ENCODE measurements around the gene BST1.
"Not testable (repeated sequence)": the region's sequence is repeated elsewhere in the genome, so short reads cannot be mapped to it uniquely, and the experiment has no call there.

BST1 gene

GRCh38 chr4:15753786-15754185, 50.9 kb downstream of the BST1 start:
- no peak for FAIRE-seq

GRCh38 chr4:15754323-15754722, 51.5 kb downstream of the BST1 start:
- no peak for FAIRE-seq

GRCh38 chr4:15755321-15756155, 52.7 kb downstream of the BST1 start:
- no peak for FAIRE-seq

GRCh38 chr4:15756361-15756861, 53.5 kb downstream of the BST1 start:
- FAIRE-seq: no peak

GRCh38 chr4:15757054-15757453, 54.2 kb downstream of the BST1 start:
- FAIRE-seq: no peak

GRCh38 chr4:15758294-15758693, 55.4 kb downstream of the BST1 start:
- no peak for FAIRE-seq

GRCh38 chr4:15762460-15762859, 59.6 kb downstream of the BST1 start:
- FAIRE-seq: not testable (repeated sequence)

GRCh38 chr4:15765391-15765790, 62.5 kb downstream of the BST1 start:
- FAIRE-seq: no peak

GRCh38 chr4:15765910-15766697, 63.2 kb downstream of the BST1 start:
- no peak for FAIRE-seq

GRCh38 chr4:15766821-15767220, 64.0 kb downstream of the BST1 start:
- no peak for FAIRE-seq

- FAIRE-seq: no peak
Observed at GRCh38 chr4:15769202-15769601, 66.3 kb downstream of the BST1 start.

- FAIRE-seq: no peak
Observed at GRCh38 chr4:15771216-15772058, 68.6 kb downstream of the BST1 start.

GRCh38 chr4:15774020-15774420, 71.2 kb downstream of the BST1 start:
- FAIRE-seq: no peak

GRCh38 chr4:15776871-15777648, 74.2 kb downstream of the BST1 start:
- FAIRE-seq: no peak

GRCh38 chr4:15777697-15778288, 74.9 kb downstream of the BST1 start:
- no peak for FAIRE-seq

- no peak for FAIRE-seq
Observed at GRCh38 chr4:15778289-15779241, 75.7 kb downstream of the BST1 start, which contains the start of gene CD38. Gene CD38, plus strand, starts transcription at chr4:15778328. Its CDS starts 87 bp downstream, at chr4:15778415.

- no peak for FAIRE-seq
Observed at GRCh38 chr4:15779306-15779705, 76.4 kb downstream of the BST1 start.

GRCh38 chr4:15779809-15780208, 76.9 kb downstream of the BST1 start:
- no peak for FAIRE-seq

- FAIRE-seq: no peak
Observed at GRCh38 chr4:15781427-15782095, 78.7 kb downstream of the BST1 start.
